Breast epithelium (tissue), 3 donors: ENCODE results near the gene TAGAP.

Experiments used
- CTCF ChIP-seq, 3 donors: fragments of 450-650 bp; IDR thresholded peaks; one replicate each; pipeline ENCODE4 v1.5.1; 2016 to 2017; ENCODE audit warnings: antibody characterized with exemption in 3 of 3, mild to moderate bottlenecking in 3 of 3, moderate library complexity in 3 of 3
- POLR2AphosphoS5 ChIP-seq, 3 donors: sonication (generic); formaldehyde crosslinking; IDR thresholded peaks; one replicate each; pipeline ENCODE4 v1.6.1; 2017; ENCODE audit warnings: antibody characterized with exemption in 3 of 3

DNA sequence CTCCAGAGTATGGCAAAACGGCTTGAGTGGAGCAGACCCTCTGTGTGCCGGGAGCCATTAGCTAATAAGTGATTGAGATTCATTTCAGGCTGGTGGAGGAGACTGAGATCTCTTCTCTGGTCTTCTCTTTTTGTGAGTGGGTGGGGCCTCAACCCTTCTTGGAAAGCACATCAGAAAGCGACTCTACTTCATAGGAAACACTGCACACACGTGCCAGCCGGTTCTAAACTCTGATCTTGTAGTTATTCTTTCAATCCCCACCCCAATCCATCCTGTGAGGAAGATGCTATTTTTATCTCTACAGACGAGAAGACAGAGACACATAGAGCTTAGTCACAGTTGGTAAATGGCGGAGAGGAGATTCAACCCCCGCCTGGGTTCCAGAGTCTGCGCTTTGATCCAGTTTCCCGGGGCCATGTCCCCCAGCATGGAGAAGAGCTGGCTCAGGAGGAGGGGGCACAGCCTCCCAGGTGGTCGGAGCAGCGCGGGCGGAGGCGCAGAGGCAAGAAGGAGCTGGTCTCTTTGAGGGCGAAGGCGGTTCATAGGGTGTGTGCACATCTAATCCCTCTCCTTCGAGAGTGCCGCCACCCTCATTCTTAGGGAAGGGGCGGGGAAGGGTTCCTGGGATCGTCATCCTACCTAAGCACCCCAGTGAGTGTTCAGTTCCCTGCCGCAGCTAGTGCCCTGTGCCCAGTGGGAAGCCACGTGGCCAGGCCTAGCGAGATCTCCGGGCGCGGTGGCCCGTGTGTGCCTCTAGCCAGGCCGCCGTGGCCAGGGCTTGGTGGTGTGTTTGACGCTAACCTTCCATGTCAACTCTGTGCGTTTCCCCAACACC lies 49.0 kb upstream of the TAGAP start:
- TF ChIP-seq CTCF (IDR thresholded peaks at IDR 0.05) (no peak), POLR2AphosphoS5 (IDR thresholded peaks at IDR 0.05) (no peak)
